ENCODE measurements around the gene LPP. TPM values are rescaled to one million over a fixed set of nuclear protein-coding genes. Genes with fewer than 3 reads are reported as not detected.

The LPP gene
- total and polyA plus RNA-seq, 2 of the 4 experiments (the other 2 are of a cell fraction) = 16.0 to 130 TPM

GRCh38 chr3:188562144-188562543 is 408.2 kb downstream of the LPP start:
- H3K14ac ChIP-seq (replicated peaks; ENCODE audit: low read depth, low read length) = no peak overlapping the region
- H2BK20ac ChIP-seq (ENCODE audit: low read depth, low read length) = no peak overlapping the region
- no peak overlapping the region for H3K9ac ChIP-seq (ENCODE audit: low read depth, low read length)
- CTCF ChIA-PET = no interaction called here
- H3K4me2 ChIP-seq (ENCODE audit: low read depth, low read length) = no peak overlapping the region
- H2AFZ ChIP-seq (replicated peaks; ENCODE audit: low read length, poor library complexity) = no peak overlapping the region
- peaks cover 42 to 76% of the 10 kb centered on the region in 2 experiments for H3K79me1 ChIP-seq (ENCODE audit: low read depth in 1 of 2, low read length in 2 of 2)
- H2AK5ac ChIP-seq (ENCODE audit: low read depth, low read length) = no peak overlapping the region
- no peak for ATAC-seq (ENCODE audit: low read depth)
- WGBS, 2 experiments (ENCODE audit: extremely low coverage in 2 of 2, insufficient read length in 1 of 2) = no CpG with 5 or more reads among the region's 2 CpGs
- H4K8ac ChIP-seq (ENCODE audit: low read depth in 2 of 2, low read length in 2 of 2) = peak overlapping the region in 1 of 2 experiments; percentile 19; a peak in 1 of 4 replicates
- no peak overlapping the region; the same call in 1 of the 2 replicates for H3K18ac ChIP-seq (ENCODE audit: low read depth, low read length)
- no peaks in the 10 kb centered on the region for H3K9me3 ChIP-seq (ENCODE audit: control insufficient read depth, insufficient read depth, low read length)
- no peak overlapping the region for H2AK9ac ChIP-seq (replicated peaks; ENCODE audit: low read depth, low read length, poor library complexity)
- H3K4me1 ChIP-seq (ENCODE audit: control insufficient read depth, insufficient read depth, low read length) = peaks cover 6% of the 10 kb centered on the region; the same call in 1 of the 2 replicates
- peaks cover 18% of the 10 kb centered on the region; the same call in 1 of the 2 replicates for H4K20me1 ChIP-seq (ENCODE audit: insufficient read depth, low read length)
- peak overlapping the region; percentile 6; the same call in 1 of the 2 replicates for H3K4ac ChIP-seq (ENCODE audit: low read depth, low read length)
- intact Hi-C loops (cut with micrococcal nuclease) (no loop called here), in situ Hi-C loops (cut with MboI; ENCODE audit: low sequenced_read_pairs) (no loop called here), dilution Hi-C loops (cut with HindIII; ENCODE audit: low sequenced_read_pairs, unreplicated experiment) (no loop called here)
- no peak overlapping the region for H2BK120ac ChIP-seq (ENCODE audit: low read depth, low read length)
- H3K23ac ChIP-seq (ENCODE audit: low read depth, low read length) = no peak overlapping the region
- no peak for TF ChIP-seq USF2 (IDR thresholded peaks at IDR 0.05; ENCODE audit: low read depth, low read length)
- TF ChIP-seq SMC3 (IDR thresholded peaks at IDR 0.05; ENCODE audit: low read depth, low read length) = no peak
- no peak for TF ChIP-seq MXI1 (IDR thresholded peaks at IDR 0.05; ENCODE audit: borderline replicate concordance, low read depth, low read length)
- TF ChIP-seq RFX5 (IDR thresholded peaks at IDR 0.05; ENCODE audit: low read depth, low read length) = no peak
- TF ChIP-seq POLR2A (IDR thresholded peaks at IDR 0.05; ENCODE audit: low read depth, low read length) = no peak
- TF ChIP-seq FOS (IDR thresholded peaks at IDR 0.05; ENCODE audit: low read depth, low read length) = no peak
- TF ChIP-seq MAZ (IDR thresholded peaks at IDR 0.05; ENCODE audit: borderline replicate concordance, low read depth, low read length) = no peak
- TF ChIP-seq CEBPB (IDR thresholded peaks at IDR 0.05; ENCODE audit: low read depth, low read length) = no peak
- no peak for TF ChIP-seq ELK1 (IDR thresholded peaks at IDR 0.05; ENCODE audit: borderline replicate concordance, low read depth, low read length)
- no peak for TF ChIP-seq MAFK (IDR thresholded peaks at IDR 0.05; ENCODE audit: low read depth, low read length)
- no peak for TF ChIP-seq CTCF (conservative IDR thresholded peaks at IDR 0.05; ENCODE audit: low read depth, low read length)
- no peak for TF ChIP-seq RCOR1 (IDR thresholded peaks at IDR 0.05; ENCODE audit: insufficient replicate concordance, low read length)
- no peak overlapping the region for H3K56ac ChIP-seq (ENCODE audit: extremely low read depth, insufficient read depth, low read length)
- peaks cover 5% of the 10 kb centered on the region; the same call in 1 of the 2 replicates for H3K36me3 ChIP-seq (ENCODE audit: control insufficient read depth, insufficient read depth, low read length)
- no peak for DNase-seq
- H2BK15ac ChIP-seq (ENCODE audit: low read depth, low read length) = no peak overlapping the region
- no TSS peak for BruUV-seq (replicated peaks)
- H4K5ac ChIP-seq (ENCODE audit: low read depth, low read length) = no peak overlapping the region
- POLR2A ChIA-PET (ENCODE audit: unreplicated experiment) = no interaction called here
- no peaks in the 10 kb centered on the region for H3K27me3 ChIP-seq (ENCODE audit: control insufficient read depth, insufficient read depth, low read length)
- no peak overlapping the region for H3K27ac ChIP-seq (ENCODE audit: insufficient read depth, low read length)
- H4K91ac ChIP-seq (ENCODE audit: insufficient read depth, low read depth, low read length) = no peak overlapping the region
- H3K4me3 ChIP-seq (ENCODE audit: insufficient read depth, low read depth, low read length) = no peak overlapping the region
- H2BK5ac ChIP-seq (ENCODE audit: low read depth, low read length, poor library complexity, severe bottlenecking) = peak overlapping the region; percentile 30
- peaks cover 14% of the 10 kb centered on the region for H3K9me1 ChIP-seq (ENCODE audit: insufficient read depth, low read length)
